Vagina (tissue), 2 donors: ENCODE measurements around the gene ENTPD2.

Source experiments
- POLR2A ChIP-seq, 2 donors: fragments of 450-650 bp; IDR thresholded peaks; one replicate each; pipeline ENCODE4 v1.6.1; 2017; ENCODE audit warnings: antibody characterized with exemption in 2 of 2, mild to moderate bottlenecking in 2 of 2, moderate library complexity in 2 of 2
- POLR2AphosphoS5 ChIP-seq, 2 donors: sonication (generic); formaldehyde crosslinking; IDR thresholded peaks; one replicate each; pipeline ENCODE4 v1.9.0; 2017; ENCODE audit warnings: antibody characterized with exemption in 2 of 2, mild to moderate bottlenecking in 2 of 2, low read depth in 1 of 2; ENCODE audit not compliant: insufficient read depth in 1 of 2
- TF ChIP-seq, protein P1 (sequence below), 3 experiments: fragments of 450-650 bp in 2 of 3; fragments of 200-600 bp in 1 of 3; sonication (generic) in 1 of 3; IDR thresholded peaks; one replicate each; pipeline ENCODE4 v1.5.1; 2017 to 2019; ENCODE audit warnings: antibody characterized with exemption in 3 of 3, mild to moderate bottlenecking in 2 of 3, moderate library complexity in 2 of 3

DNA sequence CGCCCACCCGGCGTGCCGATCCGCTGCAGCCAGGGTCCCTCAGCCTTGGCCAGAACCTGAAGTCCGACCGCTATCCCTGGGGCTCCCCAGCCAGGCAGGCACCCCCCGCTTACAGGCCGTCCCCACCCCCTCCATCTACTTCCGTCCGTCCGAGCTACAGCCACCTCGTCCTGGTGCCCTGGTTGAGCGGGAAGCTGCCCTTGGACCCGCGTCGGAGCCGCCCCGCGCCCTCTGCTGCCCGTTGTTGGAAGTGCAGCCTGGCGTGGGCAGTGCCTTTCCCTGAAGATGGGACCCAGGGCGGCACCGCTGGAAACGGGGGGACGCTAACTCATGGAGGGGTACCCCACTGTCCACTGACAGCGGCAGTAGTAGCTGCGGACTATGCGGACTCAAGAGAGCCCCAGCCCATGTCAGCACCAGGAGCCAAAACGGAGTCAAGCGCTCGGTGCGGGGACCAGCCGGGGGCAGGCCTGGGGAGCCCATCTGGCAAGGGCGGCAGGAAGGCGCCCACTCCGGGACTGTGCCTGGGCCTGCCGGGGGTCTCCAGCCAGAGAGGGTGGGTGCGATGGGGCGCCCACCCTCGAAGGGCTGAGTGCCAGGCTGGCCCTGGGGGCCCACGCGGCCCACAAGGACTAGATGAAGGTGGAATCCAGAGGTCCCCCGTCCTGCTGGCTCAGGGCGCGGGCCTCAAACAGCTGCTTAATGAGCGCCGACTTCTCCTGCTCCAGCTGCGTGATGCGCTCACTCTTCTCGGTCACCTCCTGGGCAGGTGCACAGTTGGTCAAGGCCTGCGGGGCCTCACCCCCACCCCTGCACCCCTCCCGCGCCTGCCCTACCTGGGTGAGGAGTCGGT lies 10.4 kb upstream of the ENTPD2 start:
- TF ChIP-seq, protein P1, sequence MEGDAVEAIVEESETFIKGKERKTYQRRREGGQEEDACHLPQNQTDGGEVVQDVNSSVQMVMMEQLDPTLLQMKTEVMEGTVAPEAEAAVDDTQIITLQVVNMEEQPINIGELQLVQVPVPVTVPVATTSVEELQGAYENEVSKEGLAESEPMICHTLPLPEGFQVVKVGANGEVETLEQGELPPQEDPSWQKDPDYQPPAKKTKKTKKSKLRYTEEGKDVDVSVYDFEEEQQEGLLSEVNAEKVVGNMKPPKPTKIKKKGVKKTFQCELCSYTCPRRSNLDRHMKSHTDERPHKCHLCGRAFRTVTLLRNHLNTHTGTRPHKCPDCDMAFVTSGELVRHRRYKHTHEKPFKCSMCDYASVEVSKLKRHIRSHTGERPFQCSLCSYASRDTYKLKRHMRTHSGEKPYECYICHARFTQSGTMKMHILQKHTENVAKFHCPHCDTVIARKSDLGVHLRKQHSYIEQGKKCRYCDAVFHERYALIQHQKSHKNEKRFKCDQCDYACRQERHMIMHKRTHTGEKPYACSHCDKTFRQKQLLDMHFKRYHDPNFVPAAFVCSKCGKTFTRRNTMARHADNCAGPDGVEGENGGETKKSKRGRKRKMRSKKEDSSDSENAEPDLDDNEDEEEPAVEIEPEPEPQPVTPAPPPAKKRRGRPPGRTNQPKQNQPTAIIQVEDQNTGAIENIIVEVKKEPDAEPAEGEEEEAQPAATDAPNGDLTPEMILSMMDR (IDR thresholded peaks at IDR 0.05): peak; percentile 85 to 94 (median 89)
- no peak for TF ChIP-seq POLR2A (IDR thresholded peaks at IDR 0.05)
- TF ChIP-seq POLR2AphosphoS5 (IDR thresholded peaks at IDR 0.05; ENCODE audit: insufficient read depth in 1 of 2, low read depth in 1 of 2): no peak
